H1 (cell line): Measurements from ENCODE around the gene UBP1. TPM values are rescaled to one million over a fixed set of nuclear protein-coding genes. Genes with fewer than 3 reads are reported as not detected.

Experiments used
- CTCF ChIA-PET: fragments of 300-600 bp; sonication (Branson Sonifier 250); formaldehyde crosslinking; loops from one replicate; lab custom pipeline; 2021; ENCODE audit not compliant: partially characterized antibody; lab: Charles Lee
- POLR2A ChIA-PET: fragments of 300-600 bp; sonication (Branson Sonifier 250); formaldehyde crosslinking; loops from one replicate; lab custom pipeline; 2021; ENCODE audit warnings: inconsistent platforms; ENCODE audit not compliant: partially characterized antibody; lab: Charles Lee
- DNase-seq, 2 experiments: peaks; one replicate each; pipeline versions ENCODE4 v3.0.0 to v3.0.0-alpha.2; 2010 to 2022; ENCODE audit warnings: low spot score in 2 of 2, low read depth in 1 of 2, mixed read lengths in 1 of 2
- FAIRE-seq: peaks from 2 replicates; lab custom pipeline; 2011; peaks lifted over from hg19 to GRCh38; lab: Jason Lieb, UNC
- H2AFZ ChIP-seq: 2 replicates; pipeline ENCODE4 v1.8.1; 2012; ENCODE audit warnings: low read length, inconsistent platforms
- H2AK5ac ChIP-seq: 2 replicates; pipeline ENCODE4 v1.6.1; 2013; ENCODE audit warnings: low read depth, low read length
- H2BK120ac ChIP-seq: replicated peaks from 2 replicates; pipeline ENCODE3; 2013; ENCODE audit warnings: low read depth, low read length, inconsistent platforms
- H2BK12ac ChIP-seq: 2 replicates; pipeline ENCODE4 v1.6.1; 2013; ENCODE audit warnings: low read depth, low read length
- H2BK15ac ChIP-seq: 2 replicates; pipeline ENCODE4 v1.6.1; 2013; ENCODE audit warnings: low read length
- H2BK20ac ChIP-seq: 2 replicates; pipeline ENCODE4 v1.6.1; 2013; ENCODE audit warnings: low read length
- H2BK5ac ChIP-seq: 2 replicates; pipeline ENCODE4 v1.6.1; 2013; ENCODE audit warnings: low read depth, low read length
- H3K14ac ChIP-seq: 2 replicates; pipeline ENCODE4 v1.6.1; 2013; ENCODE audit warnings: inconsistent platforms; ENCODE audit not compliant: insufficient read length
- H3K18ac ChIP-seq: 2 replicates; pipeline ENCODE4 v1.6.1; 2013; ENCODE audit warnings: low read length; ENCODE audit errors: extremely low read depth
- H3K23ac ChIP-seq: 2 replicates; pipeline ENCODE4 v1.6.1; 2013; ENCODE audit warnings: inconsistent platforms; ENCODE audit not compliant: insufficient read length
- H3K23me2 ChIP-seq: 2 replicates; pipeline ENCODE4 v1.6.1; 2013; ENCODE audit warnings: low read depth, low read length
- H3K27ac ChIP-seq: 2 replicates; pipeline ENCODE4 v1.6.1; 2011; ENCODE audit warnings: low read depth, low read length, inconsistent platforms
- H3K27me3 ChIP-seq, 4 experiments: replicated peaks in 1 of 4; 1 replicate in 1 of 4; 2 replicates in 3 of 4; pipeline versions ENCODE4 v1.6.1 to v1.8.1; 2011 to 2013; ENCODE audit warnings: low read length in 3 of 4, mild to moderate bottlenecking in 3 of 4, inconsistent platforms in 2 of 4, mixed read lengths in 2 of 4, moderate library complexity in 1 of 4; ENCODE audit not compliant: control insufficient read depth in 3 of 4, insufficient read depth in 3 of 4; ENCODE audit errors: extremely low read depth in 1 of 4
- H3K36me3 ChIP-seq, 4 experiments: 2 replicates each; pipeline versions ENCODE4 v1.6.1 to v1.8.1; 2011 to 2013; ENCODE audit warnings: mild to moderate bottlenecking in 4 of 4, low read length in 3 of 4, moderate library complexity in 2 of 4, control low read depth in 1 of 4, inconsistent platforms in 1 of 4; ENCODE audit not compliant: insufficient read depth in 4 of 4, control insufficient read depth in 2 of 4
- H3K4ac ChIP-seq: replicated peaks from 2 replicates; pipeline ENCODE3; 2013; ENCODE audit warnings: low read length, low read depth, mixed read lengths, inconsistent platforms; ENCODE audit not compliant: insufficient read length
- H3K4me1 ChIP-seq, 4 experiments: replicated peaks in 1 of 4; 1 replicate in 1 of 4; 2 replicates in 3 of 4; pipeline versions ENCODE4 v1.6.1 to v1.8.1; 2011 to 2013; ENCODE audit warnings: low read length in 3 of 4, inconsistent platforms in 2 of 4, mixed read lengths in 1 of 4; ENCODE audit not compliant: insufficient read depth in 4 of 4, control insufficient read depth in 3 of 4
- H3K4me2 ChIP-seq, 2 experiments: 2 replicates each; pipeline versions ENCODE4 v1.6.1 to v1.8.1; 2011 to 2013; ENCODE audit warnings: low read depth in 2 of 2, low read length in 2 of 2, control low read depth in 1 of 2, inconsistent platforms in 1 of 2, mild to moderate bottlenecking in 1 of 2; ENCODE audit not compliant: insufficient read depth in 1 of 2
- H3K4me3 ChIP-seq, 4 experiments: fragments of 200-600, 300-600 bp in 1 of 4; sonication (generic), shearing (Covaris generic), sonication (Bioruptor Twin) in 1 of 4; 2 replicates each; pipeline versions ENCODE4 v1.5.1 to v1.8.1; 2011 to 2016; ENCODE audit warnings: low read length in 4 of 4, low read depth in 3 of 4, control low read depth in 2 of 4, inconsistent platforms in 2 of 4, mild to moderate bottlenecking in 2 of 4, mixed read lengths in 1 of 4, moderate library complexity in 1 of 4; ENCODE audit not compliant: insufficient read depth in 2 of 4; ENCODE audit errors: extremely low read depth in 1 of 4
- H3K56ac ChIP-seq: replicated peaks from 2 replicates; pipeline ENCODE3; 2013; ENCODE audit warnings: low read depth, mild to moderate bottlenecking, mixed read lengths, low read length, inconsistent platforms; ENCODE audit not compliant: insufficient read length
- H3K79me1 ChIP-seq: 2 replicates; pipeline ENCODE4 v1.6.1; 2013; ENCODE audit warnings: low read depth, low read length, control low read depth
- H3K79me2 ChIP-seq, 2 experiments: 2 replicates each; pipeline versions ENCODE4 v1.6.1 to v1.8.1; 2012 to 2013; ENCODE audit warnings: low read length in 2 of 2, mild to moderate bottlenecking in 2 of 2, inconsistent platforms in 1 of 2; ENCODE audit not compliant: insufficient read depth in 2 of 2, control insufficient read depth in 1 of 2
- H3K9ac ChIP-seq, 4 experiments: replicated peaks in 1 of 4; 1 replicate in 1 of 4; 2 replicates in 3 of 4; pipeline versions ENCODE4 v1.6.1 to v1.8.1; 2011 to 2013; ENCODE audit warnings: low read depth in 3 of 4, low read length in 3 of 4, control low read depth in 2 of 4, mild to moderate bottlenecking in 2 of 4, moderate library complexity in 2 of 4, inconsistent platforms in 1 of 4; ENCODE audit errors: extremely low read depth in 1 of 4
- H3K9me3 ChIP-seq, 2 experiments: 2 replicates each; pipeline versions ENCODE4 v1.6.1 to v1.8.1; 2012 to 2013; ENCODE audit warnings: mild to moderate bottlenecking in 2 of 2, moderate library complexity in 2 of 2, control low read depth in 1 of 2, inconsistent platforms in 1 of 2, low read depth in 1 of 2, low read length in 1 of 2, mixed read lengths in 1 of 2; ENCODE audit not compliant: insufficient read depth in 2 of 2
- H4K20me1 ChIP-seq, 2 experiments: replicated peaks in 1 of 2; 2 replicates each; pipeline versions ENCODE3 to v1.8.1; 2011 to 2013; ENCODE audit warnings: inconsistent platforms in 2 of 2, low read length in 2 of 2, mild to moderate bottlenecking in 1 of 2; ENCODE audit not compliant: insufficient read depth in 2 of 2, control insufficient read depth in 1 of 2
- H4K5ac ChIP-seq: 2 replicates; pipeline ENCODE4 v1.6.1; 2013; ENCODE audit warnings: low read length, low read depth, mixed read lengths, inconsistent platforms; ENCODE audit not compliant: insufficient read length
- H4K8ac ChIP-seq: 2 replicates; pipeline ENCODE4 v1.8.0; 2013; ENCODE audit warnings: mild to moderate bottlenecking, moderate library complexity, low read length, inconsistent platforms; ENCODE audit not compliant: insufficient read depth; ENCODE audit errors: extremely low read depth
- H4K91ac ChIP-seq: replicated peaks from 2 replicates; pipeline ENCODE3; 2013; ENCODE audit warnings: low read length, mixed read lengths, inconsistent platforms; ENCODE audit not compliant: insufficient read length
- ATF2 ChIP-seq: IDR thresholded peaks from 2 replicates; pipeline ENCODE4 v1.6.1; 2012; ENCODE audit warnings: low read length, inconsistent platforms
- KDM4A ChIP-seq: IDR thresholded peaks from one replicate; pipeline ENCODE4 v1.7.1; 2012; ENCODE audit warnings: low read depth, mild to moderate bottlenecking, moderate library complexity, low read length, inconsistent platforms; ENCODE audit not compliant: severe bottlenecking
- NRF1 ChIP-seq: IDR thresholded peaks from 2 replicates; pipeline ENCODE4 v1.6.1; 2011; ENCODE audit warnings: mild to moderate bottlenecking, low read depth, low read length, improper control_type of control experiment
- PHF8 ChIP-seq: fragments of 200-600 bp; sonication (generic); conservative IDR thresholded peaks from 2 replicates; pipeline ENCODE4 v1.7.1; 2012; ENCODE audit warnings: low read depth, mild to moderate bottlenecking, inconsistent platforms, low read length, moderate library complexity
- POLR2A ChIP-seq, 2 experiments: IDR thresholded peaks; 1 replicate in 1 of 2; 2 replicates in 1 of 2; pipeline ENCODE4 v1.6.1; 2011; ENCODE audit warnings: low read depth in 2 of 2, low read length in 2 of 2, mild to moderate bottlenecking in 2 of 2; ENCODE audit errors: control extremely low read depth in 1 of 2
- RAD21 ChIP-seq, 2 experiments: IDR thresholded peaks in 1 of 2; conservative IDR thresholded peaks in 1 of 2; 2 replicates each; pipeline ENCODE4 v1.6.1; 2011; ENCODE audit warnings: low read depth in 2 of 2, low read length in 2 of 2, improper control_type of control experiment in 1 of 2, inconsistent platforms in 1 of 2, mild to moderate bottlenecking in 1 of 2, moderate library complexity in 1 of 2
- RXRA ChIP-seq: IDR thresholded peaks from 2 replicates; pipeline ENCODE4 v1.6.1; 2011; ENCODE audit warnings: low read depth, mild to moderate bottlenecking, low read length, moderate library complexity; ENCODE audit not compliant: insufficient read depth
- SAP30 ChIP-seq: fragments of 300-600 bp; sonication (generic); IDR thresholded peaks from 2 replicates; pipeline ENCODE4 v1.7.1; 2012; ENCODE audit warnings: low read length, moderate library complexity, mild to moderate bottlenecking, inconsistent platforms; ENCODE audit not compliant: insufficient read depth, insufficient replicate concordance
- SP1 ChIP-seq: IDR thresholded peaks from 2 replicates; pipeline ENCODE4 v1.6.1; 2011; ENCODE audit warnings: low read depth, low read length
- SP2 ChIP-seq: IDR thresholded peaks from 2 replicates; pipeline ENCODE4 v1.6.1; 2012; ENCODE audit warnings: mild to moderate bottlenecking, low read length, inconsistent platforms
- WGBS, 2 experiments: shearing (Covaris generic) in 1 of 2; methylation state at CpG; one replicate each; pipeline versions ENCODE4 v1.1.6 to v1.1.7; 2013 to 2015; ENCODE audit warnings: low lambda C conversion rate in 2 of 2, mixed read lengths in 2 of 2, inconsistent platforms in 1 of 2, low coverage in 1 of 2, missing lambda C conversion rate in 1 of 2; ENCODE audit not compliant: insufficient replicate concordance in 2 of 2, insufficient coverage in 1 of 2, insufficient read length in 1 of 2; ENCODE audit errors: extremely low coverage in 1 of 2, missing lambda C conversion rate in 1 of 2; 5-methylcytosine and 5-hydroxymethylcytosine counted together
- polyA plus RNA-seq, 7 experiments: library from polyadenylated mRNA; depleted of rRNA in 3 of 7; stranded (reverse) in 5 of 7; unstranded in 2 of 7; fragments of >200 nt in 5 of 7; fragments of 200-250 nt in 2 of 7; gene quantifications; 1 replicate in 5 of 7; 2 replicates in 1 of 7; 4 replicates in 1 of 7; pipeline versions ENCODE4 v1.2.1 to v1.2.3, GENCODE V29; 2011 to 2013; ENCODE audit warnings: missing spikeins in 2 of 7, mixed read lengths in 2 of 7
- total RNA-seq: library from RNA; stranded (reverse); fragmentation: NEBNext Ultra II Directional; extraction: Animal tissue kit (Norgen Biotek cat#: 25700); gene quantifications from 2 replicates; pipeline ENCODE4 v1.2.1, GENCODE V29; 2021

UBP1 gene
- total and polyA plus RNA-seq, 2 of the 8 experiments (the other 6 are each of a cell fraction or from before 2014, with no cell fraction given): 47.3 to 71.9 TPM

GRCh38 chr3:33461097-33461496, 20.9 kb upstream of the UBP1 start:
- Histone ChIP-seq H2BK20ac (no peak overlapping the region), H4K20me1 (no peaks in the 10 kb centered on the region), H2BK12ac (no peak overlapping the region), H3K23me2 (no peaks in the 10 kb centered on the region), H3K4ac (no peak overlapping the region), H3K18ac (no peak overlapping the region), H3K27me3 (no peaks in the 10 kb centered on the region), H3K23ac (no peak overlapping the region), H2BK15ac (no peak overlapping the region), H3K4me3 (no peak overlapping the region), H3K36me3 (no peaks in the 10 kb centered on the region), H4K91ac (no peak overlapping the region), H3K9me3 (peaks cover 11 to 20% of the 10 kb centered on the region in 2 experiments), H2AK5ac (no peak overlapping the region), H3K14ac (no peak overlapping the region), H2BK120ac (no peak overlapping the region), H3K79me2 (no peaks in the 10 kb centered on the region), H3K27ac (no peak overlapping the region), H3K4me1 (peaks cover 0 to 5% (median 2%) of the 10 kb centered on the region in 4 experiments; a peak in 1 of 7 replicates), H3K79me1 (no peaks in the 10 kb centered on the region), H2BK5ac (no peak overlapping the region), H4K8ac (no peak overlapping the region), H4K5ac (no peak overlapping the region), H3K56ac (no peak overlapping the region), H3K4me2 (no peak overlapping the region), H3K9ac (no peak overlapping the region), H2AFZ (no peak overlapping the region)
- WGBS, 2 experiments: 87% methylated on average over 2 of the region's 2 CpGs; no CpG with 5 or more reads in 1 of the 2 experiments
- ChIA-PET CTCF (no interaction called here), POLR2A (no interaction called here)
- FAIRE-seq (no peak), DNase-seq (no peak)
- TF ChIP-seq SP1 (no peak), PHF8 (no peak), RAD21 (IDR thresholded peaks at IDR 0.05 in 1 of 2, conservative IDR thresholded peaks at IDR 0.05 in 1 of 2; ENCODE audit: low read depth in 2 of 2, low read length in 2 of 2) (no peak), RXRA (no peak), NRF1 (no peak), SAP30 (no peak), POLR2A (IDR thresholded peaks at IDR 0.05; ENCODE audit: control extremely low read depth in 1 of 2, low read depth in 2 of 2, low read length in 2 of 2) (no peak), ATF2 (no peak), SP2 (no peak), KDM4A (no peak)
